SU-DHL-6 (cell line): ENCODE data around the gene RRP9.

ENCODE experiments used
- CTCF ChIP-seq: fragments of 200-600 bp; sonication (generic); IDR thresholded peaks from one replicate; pipeline ENCODE4 v1.5.1; 2017; ENCODE audit warnings: antibody characterized with exemption, mild to moderate bottlenecking, low read length, moderate library complexity; ENCODE audit not compliant: insufficient read depth, poor library complexity, severe bottlenecking
- EZH2phosphoT487 ChIP-seq: fragments of 200-600 bp; sonication (generic), shearing (Covaris generic); conservative IDR thresholded peaks from 2 replicates; pipeline ENCODE4 v1.6.1; 2018; ENCODE audit warnings: mild to moderate bottlenecking, antibody characterized with exemption, low read length, moderate library complexity, mixed read lengths

DNA sequence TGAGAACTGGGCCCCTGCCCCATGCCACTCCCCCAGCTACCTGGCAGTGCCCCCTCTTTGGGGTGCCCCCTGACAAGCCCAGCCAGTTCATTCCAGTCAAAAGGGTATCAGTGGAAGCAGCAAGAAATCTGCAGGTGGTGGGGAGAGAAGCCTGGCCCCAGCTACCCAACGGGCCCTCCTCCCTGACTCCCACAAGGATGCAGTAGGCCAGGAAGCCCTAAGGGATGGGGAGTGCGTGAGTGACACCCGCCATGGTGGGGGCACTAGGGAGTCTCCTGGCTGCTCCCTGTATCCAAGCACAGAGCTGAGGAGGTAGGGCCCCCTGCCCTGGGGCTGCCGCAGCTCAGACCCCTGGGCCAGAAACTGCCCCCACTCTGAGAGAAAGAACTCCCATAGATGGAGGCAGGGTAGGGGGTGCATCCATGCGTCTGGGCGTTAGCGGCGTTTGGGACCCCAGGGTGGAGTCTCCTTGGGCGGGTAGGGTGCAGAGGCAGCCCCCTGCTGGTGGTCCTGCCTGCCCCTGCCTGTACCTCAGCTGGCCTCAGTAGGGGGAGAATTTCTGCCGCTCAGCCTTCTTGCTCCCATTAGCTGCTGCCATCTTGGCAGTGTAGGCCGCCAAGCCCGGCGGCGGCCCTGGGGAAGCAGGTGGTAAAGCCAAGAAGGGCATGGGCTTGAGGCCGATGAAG, 16.0 kb upstream of the RRP9 start:
- no peak for TF ChIP-seq CTCF
- no peak for TF ChIP-seq EZH2phosphoT487
